ENCODE measurements around the gene ST8SIA2.

Gene ST8SIA2

DNA sequence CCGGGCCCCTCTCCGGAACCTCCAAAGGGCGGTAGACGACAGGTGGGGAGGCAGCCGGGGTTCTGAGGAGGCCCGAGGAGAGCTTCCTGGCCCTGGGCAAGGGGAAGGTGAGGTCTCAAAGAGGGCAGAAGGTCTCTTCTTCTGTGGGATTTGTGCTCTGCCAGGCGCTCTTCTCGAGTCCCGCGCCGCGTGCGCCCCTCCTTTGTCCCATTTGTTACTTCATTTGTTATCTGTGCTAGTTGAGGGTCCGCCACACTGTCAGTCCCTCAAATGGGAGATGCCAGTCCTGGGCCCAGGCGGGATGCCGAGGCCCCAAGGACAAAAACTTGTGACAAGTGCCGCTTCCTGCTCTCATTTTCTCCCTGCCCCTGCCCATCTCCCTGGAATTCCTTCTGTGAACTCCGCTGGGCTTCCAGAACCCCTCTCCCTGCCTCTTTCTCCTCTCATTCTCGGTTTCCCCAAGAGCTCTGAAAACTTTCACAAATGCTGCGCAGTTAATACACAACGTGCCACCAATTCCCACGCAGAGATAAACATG, 1.5 kb downstream of the ST8SIA2 start:
- DNase-seq (ENCODE audit: low read depth in 2 of 2) = no peak

DNA sequence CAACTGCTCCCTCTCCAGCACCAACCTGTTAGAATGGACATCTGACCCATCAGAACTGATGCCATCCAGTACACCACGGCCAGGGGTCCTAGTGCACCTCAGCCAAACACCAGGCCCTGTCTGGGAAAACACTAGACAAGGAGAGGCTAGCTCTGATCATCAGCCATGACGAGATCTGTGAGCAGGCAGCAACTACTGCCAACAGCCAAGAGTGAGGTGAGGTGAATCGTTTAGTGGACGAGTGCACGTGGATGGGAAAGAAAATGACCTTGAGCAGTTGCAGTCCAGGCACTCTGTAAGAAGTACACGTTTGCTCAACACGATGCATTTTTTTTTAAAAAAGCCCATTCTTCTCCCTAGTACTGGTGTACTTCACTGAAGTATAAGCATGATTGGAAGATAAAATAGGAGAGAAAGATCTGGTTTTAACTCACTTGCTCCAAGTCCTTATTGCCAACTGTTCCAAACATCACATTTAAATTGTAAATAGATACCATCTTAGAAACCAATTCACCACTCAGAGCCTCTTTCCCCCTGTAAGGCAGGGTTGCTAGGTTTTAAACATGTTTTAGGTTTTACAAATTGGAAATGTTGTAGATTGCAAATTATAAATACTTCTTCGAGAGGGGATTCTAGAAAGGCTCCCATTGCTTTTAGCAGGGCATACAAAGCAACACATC, 5.7 kb downstream of the ST8SIA2 start:
- DNase-seq (ENCODE audit: low read depth in 2 of 2) = no peak

DNA sequence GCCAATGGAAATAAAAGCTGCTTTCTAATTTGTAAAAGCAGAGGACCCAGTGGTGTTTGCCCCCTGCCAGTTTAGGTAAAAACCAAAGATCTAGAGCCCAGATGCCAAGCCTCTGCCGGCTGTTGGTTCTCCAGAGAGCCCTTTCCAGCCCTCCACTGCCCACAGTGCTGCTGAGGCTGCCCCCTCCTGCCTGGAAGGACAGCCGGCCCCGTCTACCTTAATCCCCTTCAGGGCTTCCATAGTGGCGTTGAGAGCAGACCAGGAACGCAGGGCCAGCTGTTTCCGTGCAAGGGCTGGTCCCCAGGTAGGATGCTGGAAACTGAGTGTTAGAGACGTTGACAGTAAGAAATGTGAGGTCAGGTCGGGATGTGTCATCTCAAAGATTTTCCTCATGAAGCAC, 6.9 kb downstream of the ST8SIA2 start:
- no peak for DNase-seq (ENCODE audit: low read depth in 2 of 2)

DNA sequence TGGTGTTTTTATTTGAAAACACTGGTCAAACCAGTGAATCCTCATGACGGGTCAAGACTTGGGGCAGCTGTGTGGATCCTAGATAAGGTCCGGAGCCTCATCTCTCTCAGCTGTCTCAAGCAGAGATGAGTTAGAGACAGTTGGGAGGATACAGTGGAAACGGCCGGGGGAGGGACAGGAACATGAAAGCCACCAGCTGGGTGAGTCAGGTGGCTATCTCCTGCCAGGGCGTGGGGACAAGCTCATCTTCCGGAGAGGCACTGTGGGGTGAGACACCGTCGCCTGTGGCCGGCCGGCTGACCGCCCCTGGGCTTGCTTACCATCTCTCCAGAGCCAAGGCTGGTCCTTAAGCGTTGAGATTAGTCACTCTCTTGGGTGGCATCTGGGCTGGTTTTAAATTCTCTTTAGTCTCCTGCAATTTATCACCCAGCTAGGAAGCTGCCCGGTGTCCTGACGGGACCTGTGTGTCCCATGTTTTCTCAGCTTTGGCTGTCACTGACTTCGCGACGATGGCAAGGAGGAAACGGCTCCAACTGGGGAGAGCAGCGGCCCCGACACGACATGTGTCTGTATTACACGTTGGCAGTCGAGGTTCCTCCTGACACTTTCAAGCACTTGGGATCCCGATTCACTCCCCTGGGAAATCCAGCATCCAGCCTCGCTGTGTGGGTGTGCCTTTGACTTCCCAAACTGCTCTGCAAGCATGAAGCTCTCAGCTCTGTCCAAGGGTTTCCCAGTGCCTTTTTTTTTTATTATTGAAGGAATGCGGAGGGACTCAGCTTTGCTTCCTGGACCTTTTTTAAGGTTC, 7.5 kb downstream of the ST8SIA2 start:
- no peak for DNase-seq (ENCODE audit: low read depth in 2 of 2)

DNA sequence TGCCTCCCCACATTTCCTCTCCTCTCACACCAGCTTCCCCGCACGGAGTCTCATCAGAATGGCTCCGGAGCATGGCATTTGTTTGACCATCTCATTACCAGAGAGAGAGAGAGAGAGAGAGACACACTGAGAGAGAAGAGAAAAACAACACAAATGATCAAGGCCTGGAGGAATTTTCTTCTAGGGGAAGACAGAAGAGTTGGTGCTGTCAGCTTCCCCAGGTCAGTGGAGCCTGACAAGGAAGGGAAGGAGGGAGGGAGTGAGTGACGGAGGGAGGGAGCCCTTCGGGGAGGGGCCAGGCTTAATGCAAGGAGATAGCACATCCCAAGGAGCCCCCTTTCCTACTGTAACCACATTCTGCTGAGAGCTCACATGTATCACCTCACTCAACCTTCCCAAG, 9.1 kb downstream of the ST8SIA2 start:
- no peak for DNase-seq (ENCODE audit: low read depth in 2 of 2)

DNA sequence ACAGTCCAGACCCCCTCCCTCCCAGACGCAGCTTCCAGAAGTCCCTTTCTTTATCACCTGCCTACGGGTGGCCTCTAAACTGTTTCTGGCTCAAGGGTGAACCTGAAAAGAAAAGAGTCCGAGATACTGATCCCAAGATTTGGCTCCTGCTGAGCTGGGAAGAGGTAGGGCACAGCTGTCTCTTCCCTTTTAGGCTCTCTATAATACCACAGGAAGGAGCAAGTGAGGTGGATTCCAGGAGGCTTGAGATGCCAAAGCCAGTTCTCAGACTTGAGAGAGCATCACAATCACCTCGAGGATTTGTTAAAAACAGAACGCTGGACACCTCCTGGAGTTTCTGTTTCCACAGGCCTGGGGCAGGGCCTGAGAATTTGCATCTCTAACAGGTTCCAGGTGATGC, 12.3 kb downstream of the ST8SIA2 start:
- no peak for DNase-seq (ENCODE audit: low read depth in 2 of 2)

DNA sequence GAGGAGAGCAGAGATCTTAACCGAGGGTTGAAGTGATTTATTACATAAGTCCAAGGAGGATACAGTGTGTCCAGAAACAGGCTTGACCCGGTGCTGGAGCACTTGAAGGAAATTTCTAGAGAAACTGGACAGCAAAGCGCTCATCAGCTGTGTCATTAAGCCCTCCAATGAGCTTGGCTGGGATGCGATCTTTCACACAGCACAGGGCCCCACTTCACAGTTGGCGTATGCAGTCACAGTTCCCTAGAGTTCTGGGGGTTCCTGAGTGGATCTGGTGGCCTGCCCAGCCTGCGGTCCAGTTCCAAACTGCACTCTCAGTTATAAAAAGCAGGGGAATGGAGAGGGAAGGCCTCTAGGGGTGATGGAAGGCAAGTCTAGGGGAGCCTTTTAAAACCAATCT, 13.6 kb downstream of the ST8SIA2 start:
- no peak for DNase-seq (ENCODE audit: low read depth in 2 of 2)

DNA sequence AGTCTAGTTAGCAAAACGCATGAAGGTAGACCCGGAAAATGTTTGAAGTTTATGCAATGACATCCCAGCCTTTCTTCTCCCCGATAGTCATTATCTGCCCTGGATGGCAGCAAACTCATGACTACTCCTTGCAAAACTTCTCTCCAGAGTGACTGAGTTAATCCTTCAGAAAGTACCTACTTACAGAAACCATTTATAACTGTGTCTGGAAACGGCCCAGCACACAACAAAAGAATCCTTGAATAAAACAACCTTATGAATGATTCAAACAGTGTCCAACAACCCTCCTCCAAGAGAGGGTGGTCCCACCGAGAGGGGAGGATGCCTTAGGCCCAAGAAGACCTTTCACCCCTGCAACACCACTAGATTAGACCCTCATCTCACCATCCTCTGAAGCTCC, 14.2 kb downstream of the ST8SIA2 start:
- DNase-seq (ENCODE audit: low read depth in 2 of 2) = no peak

DNA sequence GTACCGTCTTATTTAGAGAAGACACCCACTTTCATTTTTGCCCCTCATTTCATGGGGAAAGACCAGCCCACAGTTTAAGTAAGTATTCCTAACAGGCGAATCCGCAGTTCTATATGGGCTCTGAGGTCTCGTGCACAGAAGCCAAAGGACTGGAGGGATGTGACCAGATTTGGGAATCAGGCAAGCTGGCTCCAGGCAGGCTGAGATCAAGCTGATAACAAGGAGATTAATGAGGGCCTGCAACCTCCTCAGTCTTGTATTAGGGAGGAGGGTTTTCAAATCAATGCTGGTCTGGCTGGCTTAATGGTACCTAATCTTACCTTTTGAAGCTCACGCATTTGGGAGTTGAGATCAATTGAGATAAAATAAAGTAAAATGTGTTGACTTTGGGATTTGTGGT, 15.3 kb downstream of the ST8SIA2 start:
- no peak for DNase-seq (ENCODE audit: low read depth in 2 of 2)

DNA sequence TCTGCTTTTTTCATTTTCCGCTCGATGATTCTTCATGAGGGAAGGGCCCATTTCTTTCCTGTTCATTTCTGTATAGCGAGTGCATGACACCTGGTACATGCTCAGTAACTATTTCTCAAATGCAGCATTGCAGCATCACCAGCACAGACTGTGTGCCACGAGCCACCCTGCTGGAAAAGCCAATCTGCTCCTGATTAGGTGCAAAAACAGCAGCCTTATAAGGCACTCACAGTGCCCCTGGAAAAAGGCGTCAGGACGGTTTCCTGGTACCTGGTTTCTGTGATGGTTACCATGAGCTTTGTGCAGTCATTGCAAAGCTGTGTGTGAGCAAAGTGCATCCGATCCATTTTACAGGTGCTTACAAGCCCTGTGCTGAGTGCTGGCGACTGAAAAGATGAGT, 15.8 kb downstream of the ST8SIA2 start:
- no peak for DNase-seq (ENCODE audit: low read depth in 2 of 2)

DNA sequence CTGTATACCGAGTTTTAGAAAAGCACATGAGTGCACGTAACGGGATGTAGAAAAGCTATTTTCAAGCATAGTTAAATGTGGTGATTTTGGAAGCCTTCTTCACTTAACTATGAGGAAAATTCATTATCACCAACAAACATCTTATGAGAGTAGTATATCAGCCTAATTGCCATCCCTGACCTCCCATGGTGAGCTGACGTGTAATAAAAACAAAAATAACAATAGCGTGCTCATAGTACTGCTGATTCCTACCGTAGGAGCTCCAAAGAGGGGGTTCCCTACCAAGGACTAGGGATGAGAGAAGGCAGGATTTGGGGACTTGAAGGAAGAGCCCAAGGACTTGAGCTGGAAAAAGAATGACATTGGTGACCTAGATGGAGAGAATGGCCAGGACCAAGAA, 16.9 kb downstream of the ST8SIA2 start:
- no peak for DNase-seq (ENCODE audit: low read depth in 2 of 2)

DNA sequence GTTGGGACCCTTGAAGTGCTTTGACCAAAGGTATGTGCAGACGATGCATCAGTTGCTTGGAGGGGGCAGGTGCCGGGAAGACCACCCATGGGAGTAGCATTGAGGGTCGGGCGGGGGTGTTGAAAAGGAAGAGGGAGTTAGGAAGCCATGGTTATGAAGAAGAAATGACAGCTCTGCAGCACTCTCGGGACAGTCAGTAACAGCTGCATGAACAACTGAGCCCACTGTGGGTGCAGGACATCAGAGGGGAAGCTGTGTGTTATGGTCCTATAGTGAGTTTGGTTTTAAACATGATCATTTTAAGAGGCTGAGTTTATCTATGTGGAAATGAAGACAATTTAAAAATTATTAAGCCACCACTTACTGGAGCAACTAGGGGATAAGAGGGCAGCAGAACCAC, 17.6 kb downstream of the ST8SIA2 start:
- no peak for DNase-seq (ENCODE audit: low read depth in 2 of 2)

DNA sequence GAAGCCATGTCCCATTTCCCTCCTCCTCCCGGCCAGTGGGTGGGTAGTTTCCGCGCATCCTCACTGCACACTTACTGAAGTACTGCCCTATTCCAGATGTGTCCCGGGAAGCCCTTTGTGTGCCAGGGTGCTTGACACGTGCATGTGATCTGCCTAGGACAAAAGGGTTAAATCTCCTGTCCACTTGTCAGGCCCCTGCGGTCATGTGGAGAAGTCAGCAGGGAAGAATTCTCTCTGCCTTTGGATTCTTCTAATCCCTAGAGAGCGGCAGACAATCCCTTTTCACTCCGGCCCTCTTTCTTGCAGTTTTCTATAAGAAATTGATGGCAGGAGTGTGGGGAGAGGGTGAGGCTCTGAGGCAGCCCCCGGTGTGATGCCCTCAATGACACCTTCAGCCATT, 19.8 kb downstream of the ST8SIA2 start:
- DNase-seq (ENCODE audit: low read depth in 2 of 2) = no peak

DNA sequence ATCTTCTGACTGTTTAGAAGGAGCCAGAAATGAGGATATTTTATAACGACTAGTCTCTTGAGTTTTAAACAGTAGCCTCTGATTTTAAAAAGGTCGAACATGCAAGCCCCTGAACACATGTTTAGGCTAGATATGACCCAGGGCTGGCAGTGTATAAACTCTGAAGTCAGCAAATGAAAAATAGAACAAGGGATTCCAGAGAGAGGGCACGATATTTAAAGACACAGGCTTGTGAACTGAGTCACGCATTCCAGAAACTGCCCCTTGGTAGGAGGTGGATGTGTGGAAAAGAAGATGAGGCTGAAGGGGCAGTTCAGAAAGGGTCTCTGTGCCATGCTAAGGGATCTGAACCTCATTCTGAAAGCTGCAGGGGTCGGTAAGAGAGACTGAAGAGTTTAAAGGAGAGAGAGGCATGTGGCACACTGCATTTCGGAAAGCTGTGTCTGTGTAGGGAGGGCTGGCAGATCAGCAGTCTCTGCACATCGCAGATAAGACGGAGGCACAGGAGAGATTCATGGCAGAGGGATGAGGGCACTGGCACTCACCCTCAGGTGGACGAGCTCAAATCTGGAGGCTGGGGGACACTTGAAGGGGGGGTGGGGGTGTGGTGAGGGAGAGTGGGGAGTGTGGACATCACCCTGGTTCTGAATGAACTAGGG, 22.1 kb downstream of the ST8SIA2 start:
- no peak for DNase-seq (ENCODE audit: low read depth in 2 of 2)

DNA sequence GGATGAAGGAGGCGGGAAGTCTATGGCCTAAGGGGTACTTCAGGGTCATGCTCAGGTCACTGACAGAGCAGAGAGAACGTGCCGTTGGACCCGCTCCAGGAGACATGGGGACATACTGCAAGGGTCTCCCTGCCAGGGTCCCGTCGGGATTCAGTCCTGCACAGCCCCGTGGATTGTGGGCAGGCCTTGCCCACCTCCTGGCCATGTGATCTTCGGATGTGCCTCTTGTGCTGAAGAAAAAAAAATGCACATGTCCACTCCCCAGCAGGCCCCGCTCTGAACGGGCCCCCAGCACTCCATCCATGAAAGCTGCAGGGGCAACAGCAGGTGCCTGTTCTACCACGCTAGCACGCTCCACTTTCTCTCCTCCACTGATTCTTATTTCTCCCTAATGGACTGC, 22.9 kb downstream of the ST8SIA2 start:
- DNase-seq (ENCODE audit: low read depth in 2 of 2) = no peak

DNA sequence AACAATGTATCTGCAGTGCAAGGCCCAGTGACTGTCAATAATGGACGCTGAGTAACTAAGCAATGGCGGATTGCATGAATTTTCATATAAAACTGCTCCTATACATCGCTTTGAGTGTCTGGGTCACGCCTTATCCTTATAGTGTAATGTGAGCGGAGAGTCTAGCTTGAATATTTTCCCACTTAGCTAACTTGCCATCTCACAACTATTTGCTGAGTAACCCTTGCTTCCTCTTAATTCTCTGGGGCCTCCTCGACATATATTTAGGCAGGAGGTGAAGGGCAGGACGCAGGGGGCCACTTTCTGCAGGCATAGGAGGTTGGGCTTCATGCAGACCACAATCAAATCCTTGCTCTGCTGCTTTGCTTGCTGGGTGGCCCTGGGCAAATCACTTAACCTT, 24.0 kb downstream of the ST8SIA2 start:
- DNase-seq (ENCODE audit: low read depth in 2 of 2) = no peak

DNA sequence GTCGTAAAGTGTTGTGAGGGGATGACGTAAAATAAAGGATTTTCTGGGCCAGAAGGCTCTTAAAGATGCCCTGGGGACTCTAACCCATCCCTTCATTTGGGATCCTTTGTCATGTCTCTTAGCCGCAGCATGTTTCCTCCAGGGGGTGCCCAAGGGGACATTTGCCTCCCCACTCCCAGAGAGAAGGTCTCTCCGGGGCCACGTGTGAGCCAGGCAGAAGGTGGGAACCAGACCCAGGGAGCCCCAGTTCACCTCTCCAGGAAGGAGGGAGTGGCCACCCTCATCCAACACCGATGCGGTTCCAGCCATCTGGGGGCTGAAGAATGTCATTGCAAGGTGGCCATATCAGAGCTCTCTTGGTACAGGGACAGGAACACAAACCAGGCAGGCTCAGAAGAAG, 25.2 kb downstream of the ST8SIA2 start:
- no peak for DNase-seq (ENCODE audit: low read depth in 2 of 2)

DNA sequence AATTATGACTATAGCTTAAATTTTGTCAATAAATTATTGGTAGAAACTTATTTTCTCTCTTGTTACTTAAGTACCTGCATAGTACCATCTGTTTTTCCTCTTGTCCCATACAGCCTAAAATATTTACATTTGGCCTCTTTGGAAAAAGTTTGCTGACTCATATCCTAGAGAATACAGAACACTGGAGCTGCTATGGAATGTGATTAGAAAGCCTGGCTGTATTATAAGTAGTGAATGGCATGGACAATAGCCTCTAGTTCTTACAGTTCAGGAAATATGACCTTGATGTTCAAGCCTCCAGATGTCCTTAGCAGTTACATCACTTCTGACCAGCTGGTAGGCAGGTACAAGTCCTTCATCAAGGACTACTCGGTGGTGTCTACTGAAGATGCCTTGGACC, 28.3 kb downstream of the ST8SIA2 start:
- no peak for DNase-seq (ENCODE audit: low read depth in 2 of 2)

DNA sequence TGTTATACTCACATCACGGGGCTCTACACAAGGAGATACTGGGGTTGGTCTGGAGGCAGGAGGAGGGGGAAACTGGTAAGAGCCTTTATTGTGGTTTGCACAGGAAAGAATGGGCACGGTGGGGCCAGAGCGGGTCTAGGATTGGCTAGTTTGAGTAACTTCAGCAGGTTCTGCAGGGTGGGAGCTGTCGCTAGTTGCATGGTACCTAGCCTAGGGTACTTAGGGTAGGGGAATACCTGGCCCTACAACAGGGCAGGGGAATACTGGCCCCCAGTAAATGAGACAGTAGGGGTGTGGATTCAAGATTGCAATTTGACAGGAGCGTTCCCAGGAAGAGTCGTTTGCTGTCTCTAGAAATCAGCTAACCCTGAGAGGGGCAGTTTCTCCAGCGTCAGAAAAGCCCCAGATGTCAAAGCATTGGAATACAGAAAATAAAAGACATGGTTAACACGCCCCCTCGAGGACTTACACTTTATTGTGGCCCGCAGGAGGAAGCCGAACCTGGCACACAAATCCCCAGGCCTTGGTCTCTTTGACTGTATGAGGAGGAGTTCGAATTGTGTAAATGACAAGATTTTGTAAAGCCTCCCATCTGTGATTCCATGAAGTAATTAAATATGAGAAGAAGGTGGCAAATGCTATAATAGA, 32.0 kb downstream of the ST8SIA2 start:
- DNase-seq (ENCODE audit: low read depth in 2 of 2) = no peak

DNA sequence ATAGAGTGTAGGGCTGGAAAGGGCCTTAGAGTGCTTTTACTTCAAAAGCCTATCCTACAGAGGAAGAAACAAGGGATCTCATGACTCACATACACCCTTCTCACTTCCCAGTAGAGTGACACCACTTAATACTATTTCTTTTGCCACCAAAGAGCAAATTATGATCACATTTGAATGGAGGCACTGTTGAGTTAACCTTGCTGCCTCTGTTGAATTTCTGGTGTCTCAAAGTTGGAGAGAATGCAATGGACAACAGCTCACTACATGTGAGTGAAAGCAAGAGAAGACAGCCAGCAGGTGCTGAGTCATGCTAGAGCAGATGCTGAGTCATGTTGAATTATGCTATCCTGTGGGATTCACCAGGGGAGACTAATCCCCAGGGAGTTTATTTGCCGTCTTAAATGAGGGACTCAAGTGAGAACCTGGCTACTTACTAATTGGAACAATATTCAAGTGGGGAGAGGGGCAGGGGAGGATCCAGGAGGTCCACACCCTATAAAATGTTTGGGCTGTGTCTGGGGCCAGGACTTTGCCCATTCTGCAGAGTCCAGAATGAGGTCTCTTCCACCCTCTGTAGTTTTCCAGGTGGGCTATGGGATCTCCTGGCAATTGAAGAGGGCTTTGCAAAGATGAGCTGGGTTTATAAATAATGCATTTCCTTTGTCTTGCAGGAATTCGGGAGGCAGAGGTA, 35.8 kb downstream of the ST8SIA2 start:
- no peak for DNase-seq (ENCODE audit: low read depth in 2 of 2)

DNA sequence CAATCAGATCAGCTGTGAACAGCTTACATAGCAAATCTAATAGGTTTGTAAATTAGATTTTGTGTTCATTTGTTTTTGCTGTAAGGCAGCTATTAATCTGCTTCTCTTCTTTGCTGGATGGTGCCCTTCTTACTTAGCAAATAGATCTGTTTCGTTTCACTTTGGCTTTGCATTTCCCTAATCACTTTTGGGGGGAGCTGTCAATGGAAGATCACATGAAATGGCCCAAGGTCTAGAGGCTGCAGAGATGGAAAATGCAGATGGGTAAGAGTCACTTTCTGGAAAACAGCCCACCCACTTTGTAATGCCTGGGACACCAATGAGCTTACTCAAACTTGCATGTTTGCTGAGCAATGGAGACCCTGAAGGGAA, 36.4 kb downstream of the ST8SIA2 start:
- no peak for DNase-seq (ENCODE audit: low read depth in 2 of 2)

DNA sequence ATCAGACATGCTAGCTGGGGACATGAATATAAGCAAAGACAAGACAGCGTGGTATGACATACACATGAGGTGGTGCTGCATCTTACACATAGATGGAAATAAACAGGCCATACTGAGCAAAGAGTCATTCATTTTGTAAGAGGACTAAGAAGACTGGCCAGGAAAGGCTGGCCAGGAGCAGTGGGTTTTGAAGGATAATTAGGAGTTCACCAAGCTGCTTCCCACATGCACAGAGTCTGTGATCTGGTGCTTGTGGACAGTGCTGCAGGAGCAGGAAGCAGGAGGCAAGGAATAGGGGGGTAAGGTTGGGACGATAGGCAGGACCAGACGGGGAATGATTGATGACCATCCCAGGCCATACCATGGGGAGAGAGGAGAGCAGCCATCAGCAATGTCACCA, 41.5 kb downstream of the ST8SIA2 start:
- DNase-seq (ENCODE audit: low read depth in 2 of 2) = no peak

Data from stimulated activated CD8-positive, alpha-beta memory T cell treated with anti-CD3 and anti-CD28 coated beads, Interleukin-7, amount 100 ng/mL, for 4 hours (primary cell).